ENCODE measurements around the gene NFAT5.
"Not testable (repeated sequence)": the region's sequence is repeated elsewhere in the genome, so short reads cannot be mapped to it uniquely, and the experiment has no call there.

Gene NFAT5

DNA sequence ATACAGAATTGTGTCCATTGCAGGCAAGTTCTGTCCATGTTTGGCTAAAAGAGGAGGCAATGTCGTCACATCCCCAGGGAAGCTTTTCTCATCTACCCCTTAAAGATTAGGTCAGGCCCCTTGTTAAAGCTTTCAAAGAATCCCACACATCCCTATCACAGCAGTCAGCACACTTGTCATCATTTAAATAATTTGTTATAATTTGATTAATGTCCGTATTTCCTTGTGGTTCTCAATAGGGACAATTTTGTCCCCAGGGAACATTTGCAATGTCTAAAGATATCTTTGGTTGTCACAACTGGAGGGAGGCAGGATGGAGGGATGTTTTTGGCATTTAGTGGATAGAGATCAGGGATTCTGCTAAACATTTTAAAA lies 28.1 kb upstream of the NFAT5 start:
- Histone ChIP-seq H3K27me3 (ENCODE audit: insufficient read depth, low read length, poor library complexity) (no peaks in the 10 kb centered on the region), H3K36me3 (ENCODE audit: insufficient read depth, low read length) (no peaks in the 10 kb centered on the region), H3K27ac (ENCODE audit: low read length) (no peak overlapping the region), H2AFZ (ENCODE audit: low read depth, low read length) (no peak overlapping the region), H3K4me3 (ENCODE audit: low read depth in 1 of 2, low read length in 2 of 2) (no peak overlapping the region), H3K9me3 (ENCODE audit: insufficient read depth, low read length, severe bottlenecking) (no peaks in the 10 kb centered on the region), H3K9ac (ENCODE audit: low read depth, low read length) (no peak overlapping the region), H3K4me2 (ENCODE audit: insufficient read depth, low read length) (no peak overlapping the region), H4K20me1 (ENCODE audit: insufficient read depth, low read length) (no peaks in the 10 kb centered on the region), H3K4me1 (ENCODE audit: insufficient read depth, low read length) (no peaks in the 10 kb centered on the region), H3K79me2 (ENCODE audit: insufficient read depth, low read length) (no peaks in the 10 kb centered on the region)
- DNase-seq: no peak
- ATAC-seq (ENCODE audit: insufficient read depth, low read depth): no peak
- no peak for TF ChIP-seq EZH2 (IDR thresholded peaks at IDR 0.05; ENCODE audit: borderline replicate concordance, low read depth, low read length, severe bottlenecking)
- TF ChIP-seq, protein P1, sequence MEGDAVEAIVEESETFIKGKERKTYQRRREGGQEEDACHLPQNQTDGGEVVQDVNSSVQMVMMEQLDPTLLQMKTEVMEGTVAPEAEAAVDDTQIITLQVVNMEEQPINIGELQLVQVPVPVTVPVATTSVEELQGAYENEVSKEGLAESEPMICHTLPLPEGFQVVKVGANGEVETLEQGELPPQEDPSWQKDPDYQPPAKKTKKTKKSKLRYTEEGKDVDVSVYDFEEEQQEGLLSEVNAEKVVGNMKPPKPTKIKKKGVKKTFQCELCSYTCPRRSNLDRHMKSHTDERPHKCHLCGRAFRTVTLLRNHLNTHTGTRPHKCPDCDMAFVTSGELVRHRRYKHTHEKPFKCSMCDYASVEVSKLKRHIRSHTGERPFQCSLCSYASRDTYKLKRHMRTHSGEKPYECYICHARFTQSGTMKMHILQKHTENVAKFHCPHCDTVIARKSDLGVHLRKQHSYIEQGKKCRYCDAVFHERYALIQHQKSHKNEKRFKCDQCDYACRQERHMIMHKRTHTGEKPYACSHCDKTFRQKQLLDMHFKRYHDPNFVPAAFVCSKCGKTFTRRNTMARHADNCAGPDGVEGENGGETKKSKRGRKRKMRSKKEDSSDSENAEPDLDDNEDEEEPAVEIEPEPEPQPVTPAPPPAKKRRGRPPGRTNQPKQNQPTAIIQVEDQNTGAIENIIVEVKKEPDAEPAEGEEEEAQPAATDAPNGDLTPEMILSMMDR (IDR thresholded peaks at IDR 0.05; ENCODE audit: borderline replicate concordance, extremely low read depth, low read length, poor library complexity, severe bottlenecking): no peak

DNA sequence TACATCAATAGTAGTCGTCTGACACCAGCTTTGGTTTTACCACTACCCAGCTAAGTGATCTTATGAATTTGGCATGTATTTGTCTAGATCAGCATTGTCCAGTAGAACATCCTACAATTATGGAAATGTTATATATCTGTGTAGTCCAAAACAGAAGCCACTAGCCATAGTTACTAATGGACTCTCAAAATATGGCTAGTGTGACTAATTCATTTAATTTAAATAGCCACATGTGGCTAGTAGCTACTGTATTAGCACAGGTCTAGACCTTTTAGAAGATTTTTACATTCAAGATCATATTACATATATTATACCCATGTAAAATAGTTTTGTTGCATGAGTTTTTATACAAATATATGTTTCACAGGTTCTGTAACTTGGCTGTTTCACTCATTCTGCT lies 27.0 kb upstream of the NFAT5 start:
- Histone ChIP-seq H3K4me2 (ENCODE audit: insufficient read depth, low read length) (no peak overlapping the region), H3K9ac (ENCODE audit: low read depth, low read length) (no peak overlapping the region), H3K27me3 (ENCODE audit: insufficient read depth, low read length, poor library complexity) (no peaks in the 10 kb centered on the region), H3K4me3 (ENCODE audit: low read depth in 1 of 2, low read length in 2 of 2) (no peak overlapping the region), H3K36me3 (ENCODE audit: insufficient read depth, low read length) (no peaks in the 10 kb centered on the region), H4K20me1 (ENCODE audit: insufficient read depth, low read length) (no peaks in the 10 kb centered on the region), H2AFZ (ENCODE audit: low read depth, low read length) (no peak overlapping the region), H3K4me1 (ENCODE audit: insufficient read depth, low read length) (no peaks in the 10 kb centered on the region), H3K27ac (ENCODE audit: low read length) (no peak overlapping the region), H3K79me2 (ENCODE audit: insufficient read depth, low read length) (no peaks in the 10 kb centered on the region), H3K9me3 (ENCODE audit: insufficient read depth, low read length, severe bottlenecking) (no peaks in the 10 kb centered on the region)
- no peak for DNase-seq
- ATAC-seq (ENCODE audit: insufficient read depth, low read depth): no peak
- TF ChIP-seq, protein P1 (IDR thresholded peaks at IDR 0.05; ENCODE audit: borderline replicate concordance, extremely low read depth, low read length, poor library complexity, severe bottlenecking): no peak
- no peak for TF ChIP-seq EZH2 (IDR thresholded peaks at IDR 0.05; ENCODE audit: borderline replicate concordance, low read depth, low read length, severe bottlenecking)

DNA sequence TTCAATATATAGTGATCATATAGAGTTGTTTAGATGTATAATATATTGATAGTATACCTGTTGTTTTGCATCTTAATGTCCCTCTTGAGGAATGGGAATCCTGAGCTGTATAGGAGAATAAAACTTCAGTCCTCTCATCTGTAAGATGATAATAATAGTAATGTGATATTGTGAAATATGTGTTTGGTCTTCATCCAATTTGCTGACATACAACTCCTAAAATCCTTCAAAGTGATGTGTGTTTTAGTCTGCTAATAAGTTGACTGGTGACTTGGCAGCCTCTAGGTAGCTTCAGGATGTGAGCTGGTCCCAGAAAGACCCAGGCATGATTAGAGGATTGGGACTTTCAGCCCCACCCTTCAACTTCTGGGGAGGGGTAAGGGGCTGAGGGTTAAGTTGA lies 22.8 kb upstream of the NFAT5 start:
- no peaks in the 10 kb centered on the region for H3K27me3 ChIP-seq (ENCODE audit: insufficient read depth, low read length, poor library complexity)
- DNase-seq (no peak), ATAC-seq (ENCODE audit: insufficient read depth, low read depth) (no peak)
- H4K20me1 ChIP-seq (ENCODE audit: insufficient read depth, low read length): no peaks in the 10 kb centered on the region
- H3K27ac ChIP-seq (ENCODE audit: low read length): no peak overlapping the region
- H2AFZ ChIP-seq (ENCODE audit: low read depth, low read length): no peak overlapping the region
- H3K9ac ChIP-seq (ENCODE audit: low read depth, low read length): no peak overlapping the region
- H3K4me3 ChIP-seq (ENCODE audit: low read depth in 1 of 2, low read length in 2 of 2): no peak overlapping the region
- no peak for TF ChIP-seq EZH2 (IDR thresholded peaks at IDR 0.05; ENCODE audit: borderline replicate concordance, low read depth, low read length, severe bottlenecking)
- TF ChIP-seq, protein P1 (IDR thresholded peaks at IDR 0.05; ENCODE audit: borderline replicate concordance, extremely low read depth, low read length, poor library complexity, severe bottlenecking): no peak
- H3K9me3 ChIP-seq (ENCODE audit: insufficient read depth, low read length, severe bottlenecking): no peaks in the 10 kb centered on the region
- no peak overlapping the region for H3K4me2 ChIP-seq (ENCODE audit: insufficient read depth, low read length)
- no peaks in the 10 kb centered on the region for H3K79me2 ChIP-seq (ENCODE audit: insufficient read depth, low read length)
- H3K4me1 ChIP-seq (ENCODE audit: insufficient read depth, low read length): no peaks in the 10 kb centered on the region
- no peaks in the 10 kb centered on the region for H3K36me3 ChIP-seq (ENCODE audit: insufficient read depth, low read length)

DNA sequence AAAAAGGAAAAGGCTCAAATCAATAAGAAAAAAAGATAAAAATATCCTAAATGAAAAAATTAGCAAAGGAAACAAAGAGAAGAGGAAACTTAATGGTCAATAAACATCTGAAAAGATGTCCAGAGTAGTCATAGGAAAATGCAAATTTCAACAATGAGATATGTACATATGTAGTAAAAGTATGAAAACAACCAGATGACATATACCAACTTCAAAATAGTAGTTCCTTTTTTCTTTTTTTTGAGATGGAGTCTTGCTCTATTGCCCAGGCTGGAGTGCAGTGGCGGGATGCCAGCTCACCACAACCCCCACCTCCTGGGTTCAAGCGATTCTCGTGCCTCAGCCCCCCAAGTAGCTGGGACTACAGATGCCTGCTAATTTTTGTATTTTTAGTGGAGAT lies 21.7 kb upstream of the NFAT5 start:
- no peaks in the 10 kb centered on the region for H3K79me2 ChIP-seq (ENCODE audit: insufficient read depth, low read length)
- H2AFZ ChIP-seq (ENCODE audit: low read depth, low read length): no peak overlapping the region
- H3K4me1 ChIP-seq (ENCODE audit: insufficient read depth, low read length): no peaks in the 10 kb centered on the region
- DNase-seq: no peak
- no peak overlapping the region for H3K4me2 ChIP-seq (ENCODE audit: insufficient read depth, low read length)
- no peak overlapping the region for H3K9ac ChIP-seq (ENCODE audit: low read depth, low read length)
- H3K9me3 ChIP-seq (ENCODE audit: insufficient read depth, low read length, severe bottlenecking): no peaks in the 10 kb centered on the region
- TF ChIP-seq EZH2 (IDR thresholded peaks at IDR 0.05; ENCODE audit: borderline replicate concordance, low read depth, low read length, severe bottlenecking): no peak
- TF ChIP-seq, protein P1 (IDR thresholded peaks at IDR 0.05; ENCODE audit: borderline replicate concordance, extremely low read depth, low read length, poor library complexity, severe bottlenecking): no peak
- no peaks in the 10 kb centered on the region for H4K20me1 ChIP-seq (ENCODE audit: insufficient read depth, low read length)
- H3K36me3 ChIP-seq (ENCODE audit: insufficient read depth, low read length): no peaks in the 10 kb centered on the region
- no peak overlapping the region for H3K27ac ChIP-seq (ENCODE audit: low read length)
- ATAC-seq (ENCODE audit: insufficient read depth, low read depth): no peak
- no peak overlapping the region for H3K4me3 ChIP-seq (ENCODE audit: low read depth in 1 of 2, low read length in 2 of 2)
- no peaks in the 10 kb centered on the region for H3K27me3 ChIP-seq (ENCODE audit: insufficient read depth, low read length, poor library complexity)

DNA sequence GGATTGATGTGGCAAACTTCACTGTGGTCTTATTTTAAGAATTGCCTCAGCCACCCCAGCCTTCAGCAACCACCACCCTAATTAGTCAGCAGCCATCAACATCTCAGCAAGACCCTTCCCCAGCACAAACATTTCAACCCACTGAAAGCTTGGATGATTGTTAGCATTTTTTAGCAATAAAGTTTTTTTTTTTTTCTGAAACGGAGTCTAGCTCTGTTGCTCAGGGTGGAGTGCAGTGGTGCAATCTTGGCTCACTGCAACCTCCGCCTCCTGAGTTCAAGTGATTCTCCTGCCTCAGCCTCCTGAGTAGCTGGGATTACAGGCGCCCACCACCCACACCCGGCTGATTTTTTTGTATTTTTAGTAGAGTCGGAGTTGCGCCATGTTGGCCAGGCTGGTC lies 19.1 kb upstream of the NFAT5 start:
- H2AFZ ChIP-seq (ENCODE audit: low read depth, low read length); H4K20me1 ChIP-seq (ENCODE audit: insufficient read depth, low read length); H3K9ac ChIP-seq (ENCODE audit: low read depth, low read length); H3K27ac ChIP-seq (ENCODE audit: low read length); H3K36me3 ChIP-seq (ENCODE audit: insufficient read depth, low read length); H3K9me3 ChIP-seq (ENCODE audit: insufficient read depth, low read length, severe bottlenecking); H3K27me3 ChIP-seq (ENCODE audit: insufficient read depth, low read length, poor library complexity); H3K79me2 ChIP-seq (ENCODE audit: insufficient read depth, low read length); ATAC-seq (ENCODE audit: insufficient read depth, low read depth); H3K4me1 ChIP-seq (ENCODE audit: insufficient read depth, low read length); H3K4me2 ChIP-seq (ENCODE audit: insufficient read depth, low read length); H3K4me3 ChIP-seq (ENCODE audit: low read depth in 1 of 2, low read length in 2 of 2); DNase-seq: not testable (repeated sequence)

Data from DND-41 (cell line).